HUES6 (cell line): ENCODE results near the gene PTPA.
"Not testable (repeated sequence)": the region's sequence is repeated elsewhere in the genome, so short reads cannot be mapped to it uniquely, and the experiment has no call there.

Experiments used
- H3K27ac ChIP-seq: 2 replicates; pipeline ENCODE4 v1.7.0; 2013; ENCODE audit warnings: low read depth, mild to moderate bottlenecking, low read length, inconsistent platforms
- H3K27me3 ChIP-seq: 2 replicates; pipeline ENCODE4 v1.6.1; 2013; ENCODE audit warnings: low read length; ENCODE audit not compliant: control insufficient read depth, insufficient read depth
- H3K36me3 ChIP-seq: 2 replicates; pipeline ENCODE4 v1.6.1; 2013; ENCODE audit warnings: low read length; ENCODE audit not compliant: control insufficient read depth, insufficient read depth
- H3K4me1 ChIP-seq: 2 replicates; pipeline ENCODE4 v1.6.1; 2013; ENCODE audit warnings: low read length; ENCODE audit not compliant: control insufficient read depth, insufficient read depth
- H3K4me3 ChIP-seq: 2 replicates; pipeline ENCODE4 v1.5.1; 2013; ENCODE audit warnings: low read depth, low read length
- H3K9ac ChIP-seq: one replicate; pipeline ENCODE4 v1.6.1; 2013; ENCODE audit warnings: mild to moderate bottlenecking, low read length
- H3K9me3 ChIP-seq: 2 replicates; pipeline ENCODE4 v1.6.1; 2013; ENCODE audit warnings: low read depth, low read length; ENCODE audit not compliant: control insufficient read depth, insufficient read depth

The PTPA gene

GRCh38 chr9:129111528-129112151, 425 bp downstream of the PTPA start:
- Histone ChIP-seq H3K27ac (peak overlapping the region; percentile 90), H3K4me1 (peaks cover 8% of the 10 kb centered on the region; the same call in 1 of the 2 replicates), H3K36me3 (no peaks in the 10 kb centered on the region), H3K4me3 (peak overlapping the region; percentile 74), H3K9ac (peak overlapping the region; percentile 92), H3K9me3 (no peaks in the 10 kb centered on the region), H3K27me3 (peaks cover 17% of the 10 kb centered on the region)

- Histone ChIP-seq H3K4me3 (peak overlapping the region; percentile 74), H3K9ac (peak overlapping the region; percentile 92), H3K27me3 (peaks cover 17% of the 10 kb centered on the region)
- H3K36me3 ChIP-seq, H3K9me3 ChIP-seq, H3K4me1 ChIP-seq, H3K27ac ChIP-seq: not testable (repeated sequence)
Observed at GRCh38 chr9:129112526-129112925, 1.3 kb downstream of the PTPA start.

- H3K27ac ChIP-seq: no peak overlapping the region
- peaks cover 8% of the 10 kb centered on the region; the same call in 1 of the 2 replicates for H3K4me1 ChIP-seq
- no peak overlapping the region for H3K9ac ChIP-seq
- H3K9me3 ChIP-seq: no peaks in the 10 kb centered on the region
- H3K4me3 ChIP-seq: no peak overlapping the region
- H3K27me3 ChIP-seq: peaks cover 15% of the 10 kb centered on the region
- no peaks in the 10 kb centered on the region for H3K36me3 ChIP-seq
Observed at GRCh38 chr9:129113645-129114304, 2.6 kb downstream of the PTPA start.

GRCh38 chr9:129118799-129119198, 7.6 kb downstream of the PTPA start:
- Histone ChIP-seq H3K4me1 (peaks cover 6% of the 10 kb centered on the region; the same call in 1 of the 2 replicates), H3K27ac (no peak overlapping the region), H3K4me3 (no peak overlapping the region), H3K9ac (no peak overlapping the region), H3K9me3 (no peaks in the 10 kb centered on the region), H3K36me3 (peaks cover 25% of the 10 kb centered on the region), H3K27me3 (no peaks in the 10 kb centered on the region)

GRCh38 chr9:129121483-129121882, 10.3 kb downstream of the PTPA start:
- no peaks in the 10 kb centered on the region for H3K27me3 ChIP-seq
- no peak overlapping the region for H3K4me3 ChIP-seq
- H3K9ac ChIP-seq: no peak overlapping the region
- no peaks in the 10 kb centered on the region for H3K9me3 ChIP-seq
- H3K4me1 ChIP-seq: peaks cover 8% of the 10 kb centered on the region
- H3K27ac ChIP-seq: no peak overlapping the region
- peaks cover 41% of the 10 kb centered on the region for H3K36me3 ChIP-seq

- Histone ChIP-seq H3K9ac (no peak overlapping the region), H3K4me1 (peaks cover 15% of the 10 kb centered on the region), H3K4me3 (no peak overlapping the region), H3K9me3 (no peaks in the 10 kb centered on the region), H3K27ac (no peak overlapping the region), H3K27me3 (no peaks in the 10 kb centered on the region), H3K36me3 (peaks cover 41% of the 10 kb centered on the region)
Observed at GRCh38 chr9:129122133-129122532, 10.9 kb downstream of the PTPA start.

GRCh38 chr9:129122976-129123375, 11.8 kb downstream of the PTPA start:
- Histone ChIP-seq H3K4me1 (peaks cover 20% of the 10 kb centered on the region), H3K36me3 (peaks cover 43% of the 10 kb centered on the region)
- not testable (repeated sequence) for H3K9me3 ChIP-seq, H3K9ac ChIP-seq, H3K4me3 ChIP-seq, H3K27ac ChIP-seq, H3K27me3 ChIP-seq

- no peak overlapping the region for H3K4me3 ChIP-seq
- no peaks in the 10 kb centered on the region for H3K27me3 ChIP-seq
- peaks cover 20% of the 10 kb centered on the region for H3K4me1 ChIP-seq
- peaks cover 51% of the 10 kb centered on the region for H3K36me3 ChIP-seq
- H3K27ac ChIP-seq: no peak overlapping the region
- H3K9ac ChIP-seq: no peak overlapping the region
- no peaks in the 10 kb centered on the region for H3K9me3 ChIP-seq
Observed at GRCh38 chr9:129124506-129125069, 13.4 kb downstream of the PTPA start.

GRCh38 chr9:129125478-129125877, 14.3 kb downstream of the PTPA start:
- Histone ChIP-seq H3K9ac (no peak overlapping the region), H3K4me3 (no peak overlapping the region), H3K36me3 (peaks cover 57% of the 10 kb centered on the region), H3K4me1 (peaks cover 20% of the 10 kb centered on the region), H3K27me3 (no peaks in the 10 kb centered on the region), H3K27ac (no peak overlapping the region), H3K9me3 (no peaks in the 10 kb centered on the region)

- H3K27me3 ChIP-seq: no peaks in the 10 kb centered on the region
- H3K4me1 ChIP-seq: peaks cover 20% of the 10 kb centered on the region
- H3K4me3 ChIP-seq: no peak overlapping the region
- no peaks in the 10 kb centered on the region for H3K9me3 ChIP-seq
- 0 out of 2 replicates have a peak overlapping the region, but pooled peaks have one; percentile 33 for H3K27ac ChIP-seq
- peak overlapping the region; percentile 24 for H3K9ac ChIP-seq
- H3K36me3 ChIP-seq: peaks cover 46% of the 10 kb centered on the region
Observed at GRCh38 chr9:129126749-129127618, 15.8 kb downstream of the PTPA start.
